ENCODE measurements around the gene G6PC1. TPM values are rescaled to one million over a fixed set of nuclear protein-coding genes. Genes with fewer than 3 reads are reported as not detected.

Gene G6PC1
- total and polyA plus RNA-seq, 2 of the 13 experiments (the other 11 are each of a cell fraction or from before 2014, with no cell fraction given) = 1.7 to 37.9 TPM

GRCh38 chr17:42900460-42901331 lies at the start of gene G6PC1 (continued):
- TF ChIP-seq KLF15 (CRISPR knock-in tag; IDR thresholded peaks at IDR 0.05; ENCODE audit: borderline replicate concordance) = no peak
- no peak for TF ChIP-seq TMF1 (CRISPR knock-in tag; IDR thresholded peaks at IDR 0.05; ENCODE audit: low read depth)
- TF ChIP-seq ELF1 (CRISPR knock-in tag; IDR thresholded peaks at IDR 0.05) = peak; percentile 68
- no peak for TF ChIP-seq SAFB2 (CRISPR knock-in tag; IDR thresholded peaks at IDR 0.05; ENCODE audit: borderline replicate concordance, low read depth)
- peak; percentile 81 for TF ChIP-seq KDM6A (CRISPR knock-in tag; IDR thresholded peaks at IDR 0.05; ENCODE audit: low read depth)
- no peak; the same call in 1 of the 2 replicates for TF ChIP-seq MTA1 (CRISPR knock-in tag; IDR thresholded peaks at IDR 0.05; ENCODE audit: borderline replicate concordance)
- no peak for TF ChIP-seq RFX1 (IDR thresholded peaks at IDR 0.05)
- TF ChIP-seq SMAD9 (CRISPR knock-in tag; IDR thresholded peaks at IDR 0.05) = no peak
- TF ChIP-seq HOXD1 (CRISPR knock-in tag; IDR thresholded peaks at IDR 0.05) = no peak
- TF ChIP-seq, protein P1, sequence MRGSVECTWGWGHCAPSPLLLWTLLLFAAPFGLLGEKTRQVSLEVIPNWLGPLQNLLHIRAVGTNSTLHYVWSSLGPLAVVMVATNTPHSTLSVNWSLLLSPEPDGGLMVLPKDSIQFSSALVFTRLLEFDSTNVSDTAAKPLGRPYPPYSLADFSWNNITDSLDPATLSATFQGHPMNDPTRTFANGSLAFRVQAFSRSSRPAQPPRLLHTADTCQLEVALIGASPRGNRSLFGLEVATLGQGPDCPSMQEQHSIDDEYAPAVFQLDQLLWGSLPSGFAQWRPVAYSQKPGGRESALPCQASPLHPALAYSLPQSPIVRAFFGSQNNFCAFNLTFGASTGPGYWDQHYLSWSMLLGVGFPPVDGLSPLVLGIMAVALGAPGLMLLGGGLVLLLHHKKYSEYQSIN (CRISPR knock-in tag; IDR thresholded peaks at IDR 0.05; ENCODE audit: borderline replicate concordance) = no peak
- TF ChIP-seq ZNF737 (CRISPR knock-in tag; IDR thresholded peaks at IDR 0.05; ENCODE audit: borderline replicate concordance) = no peak
- TF ChIP-seq, protein P2, sequence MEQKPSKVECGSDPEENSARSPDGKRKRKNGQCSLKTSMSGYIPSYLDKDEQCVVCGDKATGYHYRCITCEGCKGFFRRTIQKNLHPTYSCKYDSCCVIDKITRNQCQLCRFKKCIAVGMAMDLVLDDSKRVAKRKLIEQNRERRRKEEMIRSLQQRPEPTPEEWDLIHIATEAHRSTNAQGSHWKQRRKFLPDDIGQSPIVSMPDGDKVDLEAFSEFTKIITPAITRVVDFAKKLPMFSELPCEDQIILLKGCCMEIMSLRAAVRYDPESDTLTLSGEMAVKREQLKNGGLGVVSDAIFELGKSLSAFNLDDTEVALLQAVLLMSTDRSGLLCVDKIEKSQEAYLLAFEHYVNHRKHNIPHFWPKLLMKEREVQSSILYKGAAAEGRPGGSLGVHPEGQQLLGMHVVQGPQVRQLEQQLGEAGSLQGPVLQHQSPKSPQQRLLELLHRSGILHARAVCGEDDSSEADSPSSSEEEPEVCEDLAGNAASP (CRISPR knock-in tag; IDR thresholded peaks at IDR 0.05; ENCODE audit: borderline replicate concordance) = peak; percentile 72; the same call in 1 of the 2 replicates
- TF ChIP-seq MED1 (CRISPR knock-in tag; IDR thresholded peaks at IDR 0.05) = peak; percentile 99
- TF ChIP-seq ZNF24 (IDR thresholded peaks at IDR 0.05) = peak; percentile 56
- TF ChIP-seq ZNF75D (CRISPR knock-in tag; IDR thresholded peaks at IDR 0.05; ENCODE audit: borderline replicate concordance) = no peak
- no peak for TF ChIP-seq PAWR (CRISPR knock-in tag; IDR thresholded peaks at IDR 0.05; ENCODE audit: borderline replicate concordance)
- TF ChIP-seq ZNF225 (CRISPR knock-in tag; IDR thresholded peaks at IDR 0.05) = no peak
- TF ChIP-seq POLR2A (IDR thresholded peaks at IDR 0.05; ENCODE audit: insufficient read depth in 1 of 2, low read depth in 2 of 2, low read length in 2 of 2) = peak; percentile 88 to 97; a peak in 3 of 4 replicates
- TF ChIP-seq ZBTB43 (CRISPR knock-in tag; conservative IDR thresholded peaks at IDR 0.05) = 0 out of 2 replicates have a peak, but pooled peaks have one; percentile 52
- TF ChIP-seq PATZ1 (CRISPR knock-in tag; IDR thresholded peaks at IDR 0.05) = 0 out of 2 replicates have a peak, but pooled peaks have one; percentile 21

All from HepG2 (cell line).